HUES6 (cell line): ENCODE results near the gene PPP6R3.

Experiments used
- H3K27ac ChIP-seq: 2 replicates; pipeline ENCODE4 v1.7.0; 2013; ENCODE audit warnings: low read depth, mild to moderate bottlenecking, low read length, inconsistent platforms
- H3K27me3 ChIP-seq: 2 replicates; pipeline ENCODE4 v1.6.1; 2013; ENCODE audit warnings: low read length; ENCODE audit not compliant: control insufficient read depth, insufficient read depth
- H3K36me3 ChIP-seq: 2 replicates; pipeline ENCODE4 v1.6.1; 2013; ENCODE audit warnings: low read length; ENCODE audit not compliant: control insufficient read depth, insufficient read depth
- H3K4me1 ChIP-seq: 2 replicates; pipeline ENCODE4 v1.6.1; 2013; ENCODE audit warnings: low read length; ENCODE audit not compliant: control insufficient read depth, insufficient read depth
- H3K4me3 ChIP-seq: 2 replicates; pipeline ENCODE4 v1.5.1; 2013; ENCODE audit warnings: low read depth, low read length
- H3K9ac ChIP-seq: one replicate; pipeline ENCODE4 v1.6.1; 2013; ENCODE audit warnings: mild to moderate bottlenecking, low read length
- H3K9me3 ChIP-seq: 2 replicates; pipeline ENCODE4 v1.6.1; 2013; ENCODE audit warnings: low read depth, low read length; ENCODE audit not compliant: control insufficient read depth, insufficient read depth

Gene PPP6R3

GRCh38 chr11:68460741-68461574 is at the start of gene PPP6R3:
TSS of gene PPP6R3 (plus strand) at chr11:68460752. CDS start at chr11:68537665, 76,913 bp downstream.
- peaks cover 11% of the 10 kb centered on the region; the same call in 1 of the 2 replicates for H3K4me1 ChIP-seq
- peak within 1 kb of the TSS; percentile 91 for H3K27ac ChIP-seq
- H3K27me3 ChIP-seq, result no peaks in the 10 kb centered on the region
- H3K9me3 ChIP-seq, result no peaks in the 10 kb centered on the region
- H3K4me3 ChIP-seq, result peak within 1 kb of the TSS; percentile 85
- H3K9ac ChIP-seq, result peak within 1 kb of the TSS; percentile 93
- peaks cover 2% of the 10 kb centered on the region; the same call in 1 of the 2 replicates for H3K36me3 ChIP-seq

- Histone ChIP-seq H3K9ac (no peak overlapping the region), H3K36me3 (peaks cover 71% of the 10 kb centered on the region), H3K27ac (no peak overlapping the region), H3K9me3 (no peaks in the 10 kb centered on the region), H3K4me1 (no peaks in the 10 kb centered on the region), H3K4me3 (no peak overlapping the region), H3K27me3 (no peaks in the 10 kb centered on the region)
Measured at GRCh38 chr11:68411501-68411991, 49.0 kb upstream of the PPP6R3 start.

GRCh38 chr11:68412593-68413475 is 47.7 kb upstream of the PPP6R3 start:
- H3K4me1 ChIP-seq, result no peaks in the 10 kb centered on the region
- H3K9me3 ChIP-seq, result no peaks in the 10 kb centered on the region
- H3K36me3 ChIP-seq, result peaks cover 72% of the 10 kb centered on the region
- H3K27me3 ChIP-seq, result no peaks in the 10 kb centered on the region
- no peak overlapping the region for H3K27ac ChIP-seq
- H3K9ac ChIP-seq, result no peak overlapping the region
- H3K4me3 ChIP-seq, result no peak overlapping the region

- Histone ChIP-seq H3K36me3 (peaks cover 73% of the 10 kb centered on the region), H3K4me3 (no peak overlapping the region), H3K9ac (no peak overlapping the region), H3K9me3 (no peaks in the 10 kb centered on the region), H3K27me3 (no peaks in the 10 kb centered on the region), H3K27ac (no peak overlapping the region), H3K4me1 (no peaks in the 10 kb centered on the region; the same call in 1 of the 2 replicates)
Measured at GRCh38 chr11:68413591-68413999, 47.0 kb upstream of the PPP6R3 start.

- no peaks in the 10 kb centered on the region for H3K27me3 ChIP-seq
- H3K9me3 ChIP-seq, result no peaks in the 10 kb centered on the region
- H3K27ac ChIP-seq, result no peak overlapping the region
- no peak overlapping the region for H3K9ac ChIP-seq
- H3K4me3 ChIP-seq, result no peak overlapping the region
- no peaks in the 10 kb centered on the region; the same call in 1 of the 2 replicates for H3K4me1 ChIP-seq
- peaks cover 71% of the 10 kb centered on the region for H3K36me3 ChIP-seq
Measured at GRCh38 chr11:68414496-68415221, 45.9 kb upstream of the PPP6R3 start.

- H3K27ac ChIP-seq, result no peak overlapping the region
- H3K4me3 ChIP-seq, result no peak overlapping the region
- no peaks in the 10 kb centered on the region for H3K9me3 ChIP-seq
- H3K9ac ChIP-seq, result no peak overlapping the region
- H3K4me1 ChIP-seq, result no peaks in the 10 kb centered on the region; the same call in 1 of the 2 replicates
- peaks cover 64% of the 10 kb centered on the region for H3K36me3 ChIP-seq
- no peaks in the 10 kb centered on the region for H3K27me3 ChIP-seq
Measured at GRCh38 chr11:68416070-68416578, 44.4 kb upstream of the PPP6R3 start.

GRCh38 chr11:68418648-68419047 is 41.9 kb upstream of the PPP6R3 start:
- Histone ChIP-seq H3K36me3 (peaks cover 44% of the 10 kb centered on the region), H3K27ac (no peak overlapping the region), H3K9ac (no peak overlapping the region), H3K9me3 (no peaks in the 10 kb centered on the region), H3K27me3 (no peaks in the 10 kb centered on the region), H3K4me3 (no peak overlapping the region), H3K4me1 (no peaks in the 10 kb centered on the region; the same call in 1 of the 2 replicates)

- Histone ChIP-seq H3K27me3 (no peaks in the 10 kb centered on the region), H3K4me3 (no peak overlapping the region), H3K9ac (no peak overlapping the region), H3K4me1 (no peaks in the 10 kb centered on the region; the same call in 1 of the 2 replicates), H3K27ac (no peak overlapping the region), H3K9me3 (no peaks in the 10 kb centered on the region), H3K36me3 (peaks cover 38% of the 10 kb centered on the region)
Measured at GRCh38 chr11:68420171-68420570, 40.4 kb upstream of the PPP6R3 start.

GRCh38 chr11:68423481-68423880 is 37.1 kb upstream of the PPP6R3 start:
- H3K4me1 ChIP-seq, result no peaks in the 10 kb centered on the region; the same call in 1 of the 2 replicates
- H3K9ac ChIP-seq, result no peak overlapping the region
- H3K27ac ChIP-seq, result no peak overlapping the region
- H3K36me3 ChIP-seq, result peaks cover 45% of the 10 kb centered on the region
- H3K27me3 ChIP-seq, result no peaks in the 10 kb centered on the region
- H3K4me3 ChIP-seq, result no peak overlapping the region
- H3K9me3 ChIP-seq, result no peaks in the 10 kb centered on the region

- peaks cover 51% of the 10 kb centered on the region for H3K36me3 ChIP-seq
Measured at GRCh38 chr11:68424101-68424632, 36.4 kb upstream of the PPP6R3 start.

More at GRCh38 chr11:68424101-68424632, 36.4 kb upstream of the PPP6R3 start:
- Histone ChIP-seq H3K4me3 (no peak overlapping the region), H3K9me3 (peaks cover 2% of the 10 kb centered on the region), H3K27ac (no peak overlapping the region), H3K27me3 (no peaks in the 10 kb centered on the region), H3K4me1 (no peaks in the 10 kb centered on the region), H3K9ac (no peak overlapping the region)
